ENCODE results near the gene SERPINC1.
"Not testable (repeated sequence)": the region's sequence is repeated elsewhere in the genome, so short reads cannot be mapped to it uniquely, and the experiment has no call there.

Gene SERPINC1

GRCh38 chr1:173862769-173863223 lies 54.3 kb downstream of the SERPINC1 start:
- no peak for DNase-seq

- DNase-seq: not testable (repeated sequence)
Observed at GRCh38 chr1:173862146-173862768, 54.9 kb downstream of the SERPINC1 start.

GRCh38 chr1:173861731-173862145 lies 55.4 kb downstream of the SERPINC1 start:
- no peak for DNase-seq

GRCh38 chr1:173860065-173860464 lies 57.1 kb downstream of the SERPINC1 start:
- no peak for DNase-seq

- DNase-seq: not testable (repeated sequence)
Observed at GRCh38 chr1:173859547-173859946, 57.6 kb downstream of the SERPINC1 start.

- no peak for DNase-seq
Observed at GRCh38 chr1:173857363-173857917, 59.7 kb downstream of the SERPINC1 start.

GRCh38 chr1:173856903-173857302 lies 60.2 kb downstream of the SERPINC1 start:
- no peak for DNase-seq

- DNase-seq: no peak
Observed at GRCh38 chr1:173856014-173856413, 61.1 kb downstream of the SERPINC1 start.

Data from NCI-H2029 treated with DMSO at 0.1 percent for 48 hours (cell line).